Measurements from ENCODE around the gene SPC25. TPM values are rescaled to one million over a fixed set of nuclear protein-coding genes. Genes with fewer than 3 reads are reported as not detected.

SPC25 gene
- total and polyA plus RNA-seq, 9 of the 15 experiments (the other 6 are each of a cell fraction or from before 2014, with no cell fraction given): 44.8 to 100 (median 75.0) TPM

DNA sequence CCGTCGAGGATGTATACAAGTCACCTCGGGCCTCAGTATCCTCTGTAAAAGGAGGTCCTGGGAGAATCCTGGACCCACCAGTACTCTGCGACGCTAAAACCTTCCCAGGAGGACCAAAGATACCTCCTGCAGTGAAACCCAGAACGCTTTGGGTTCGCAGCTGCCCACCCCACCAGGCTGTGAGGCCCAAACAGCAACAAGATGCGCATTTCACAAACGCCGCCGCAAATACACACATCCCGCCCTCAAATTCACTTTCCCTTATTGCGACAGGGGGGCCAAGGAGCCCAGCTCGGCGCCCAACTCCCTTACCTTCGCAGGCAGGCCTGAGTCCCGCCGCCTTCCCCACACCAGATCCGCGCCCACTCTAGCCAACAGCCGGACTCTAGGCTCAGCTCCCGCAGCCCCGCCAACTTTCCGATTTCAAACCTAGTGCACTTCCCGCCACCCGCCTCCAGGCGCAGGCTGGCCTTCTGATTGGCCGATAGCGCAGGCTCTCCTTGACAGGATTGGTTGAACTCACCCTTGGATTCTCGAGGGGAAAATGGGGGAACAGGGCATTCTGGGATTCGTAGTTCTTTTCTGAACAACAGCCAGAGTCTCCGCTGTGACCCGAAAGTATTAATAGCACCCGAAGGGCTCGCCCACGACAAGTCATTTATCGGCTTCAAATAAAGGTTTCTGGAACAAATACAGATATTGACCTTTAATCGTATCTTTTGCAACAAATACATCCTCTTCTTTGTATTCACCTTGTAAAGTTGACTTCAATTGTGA lies at the start of gene SPC25 (continued):
- TF ChIP-seq, protein P1, sequence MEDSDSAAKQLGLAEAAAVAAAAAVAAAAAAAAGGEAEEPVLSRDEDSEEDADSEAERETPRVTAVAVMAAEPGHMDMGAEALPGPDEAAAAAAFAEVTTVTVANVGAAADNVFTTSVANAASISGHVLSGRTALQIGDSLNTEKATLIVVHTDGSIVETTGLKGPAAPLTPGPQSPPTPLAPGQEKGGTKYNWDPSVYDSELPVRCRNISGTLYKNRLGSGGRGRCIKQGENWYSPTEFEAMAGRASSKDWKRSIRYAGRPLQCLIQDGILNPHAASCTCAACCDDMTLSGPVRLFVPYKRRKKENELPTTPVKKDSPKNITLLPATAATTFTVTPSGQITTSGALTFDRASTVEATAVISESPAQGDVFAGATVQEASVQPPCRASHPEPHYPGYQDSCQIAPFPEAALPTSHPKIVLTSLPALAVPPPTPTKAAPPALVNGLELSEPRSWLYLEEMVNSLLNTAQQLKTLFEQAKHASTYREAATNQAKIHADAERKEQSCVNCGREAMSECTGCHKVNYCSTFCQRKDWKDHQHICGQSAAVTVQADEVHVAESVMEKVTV (CRISPR knock-in tag; IDR thresholded peaks at IDR 0.05): no peak
- TF ChIP-seq IFI16 (CRISPR knock-in tag; IDR thresholded peaks at IDR 0.05) (no peak), ZNF3 (CRISPR knock-in tag; IDR thresholded peaks at IDR 0.05) (no peak), MEIS2 (IDR thresholded peaks at IDR 0.05; ENCODE audit: partially characterized antibody) (no peak), BCL6 (CRISPR knock-in tag; IDR thresholded peaks at IDR 0.05) (no peak), SAFB (IDR thresholded peaks at IDR 0.05; ENCODE audit: borderline replicate concordance, low read depth, low read length) (no peak), ZNF274 (IDR thresholded peaks at IDR 0.05; ENCODE audit: borderline replicate concordance, low read depth, low read length) (no peak), NR1H2 (CRISPR knock-in tag; IDR thresholded peaks at IDR 0.05) (0 out of 2 replicates have a peak, but pooled peaks have one; percentile 21), NFYB (IDR thresholded peaks at IDR 0.05; ENCODE audit: extremely low read depth, insufficient read length) (peak; percentile 99), YY1 (IDR thresholded peaks at IDR 0.05; ENCODE audit: borderline replicate concordance in 1 of 3, control insufficient read depth in 1 of 3, extremely low read depth in 1 of 3, insufficient read depth in 3 of 3, insufficient read length in 1 of 3, insufficient replicate concordance in 2 of 3, low read depth in 1 of 3, low read length in 2 of 3) (peak; percentile 71 to 97 (median 95)), ELF2 (CRISPR knock-in tag; IDR thresholded peaks at IDR 0.05) (no peak), PHF21A (IDR thresholded peaks at IDR 0.05; ENCODE audit: borderline replicate concordance, low read depth) (no peak)
- TF ChIP-seq, protein P2, sequence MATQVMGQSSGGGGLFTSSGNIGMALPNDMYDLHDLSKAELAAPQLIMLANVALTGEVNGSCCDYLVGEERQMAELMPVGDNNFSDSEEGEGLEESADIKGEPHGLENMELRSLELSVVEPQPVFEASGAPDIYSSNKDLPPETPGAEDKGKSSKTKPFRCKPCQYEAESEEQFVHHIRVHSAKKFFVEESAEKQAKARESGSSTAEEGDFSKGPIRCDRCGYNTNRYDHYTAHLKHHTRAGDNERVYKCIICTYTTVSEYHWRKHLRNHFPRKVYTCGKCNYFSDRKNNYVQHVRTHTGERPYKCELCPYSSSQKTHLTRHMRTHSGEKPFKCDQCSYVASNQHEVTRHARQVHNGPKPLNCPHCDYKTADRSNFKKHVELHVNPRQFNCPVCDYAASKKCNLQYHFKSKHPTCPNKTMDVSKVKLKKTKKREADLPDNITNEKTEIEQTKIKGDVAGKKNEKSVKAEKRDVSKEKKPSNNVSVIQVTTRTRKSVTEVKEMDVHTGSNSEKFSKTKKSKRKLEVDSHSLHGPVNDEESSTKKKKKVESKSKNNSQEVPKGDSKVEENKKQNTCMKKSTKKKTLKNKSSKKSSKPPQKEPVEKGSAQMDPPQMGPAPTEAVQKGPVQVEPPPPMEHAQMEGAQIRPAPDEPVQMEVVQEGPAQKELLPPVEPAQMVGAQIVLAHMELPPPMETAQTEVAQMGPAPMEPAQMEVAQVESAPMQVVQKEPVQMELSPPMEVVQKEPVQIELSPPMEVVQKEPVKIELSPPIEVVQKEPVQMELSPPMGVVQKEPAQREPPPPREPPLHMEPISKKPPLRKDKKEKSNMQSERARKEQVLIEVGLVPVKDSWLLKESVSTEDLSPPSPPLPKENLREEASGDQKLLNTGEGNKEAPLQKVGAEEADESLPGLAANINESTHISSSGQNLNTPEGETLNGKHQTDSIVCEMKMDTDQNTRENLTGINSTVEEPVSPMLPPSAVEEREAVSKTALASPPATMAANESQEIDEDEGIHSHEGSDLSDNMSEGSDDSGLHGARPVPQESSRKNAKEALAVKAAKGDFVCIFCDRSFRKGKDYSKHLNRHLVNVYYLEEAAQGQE (IDR thresholded peaks at IDR 0.05; ENCODE audit: borderline replicate concordance): no peak
- TF ChIP-seq, protein P2 (CRISPR knock-in tag; IDR thresholded peaks at IDR 0.05; ENCODE audit: low read depth): no peak; the same call in 1 of the 2 replicates
- TF ChIP-seq, protein P3, sequence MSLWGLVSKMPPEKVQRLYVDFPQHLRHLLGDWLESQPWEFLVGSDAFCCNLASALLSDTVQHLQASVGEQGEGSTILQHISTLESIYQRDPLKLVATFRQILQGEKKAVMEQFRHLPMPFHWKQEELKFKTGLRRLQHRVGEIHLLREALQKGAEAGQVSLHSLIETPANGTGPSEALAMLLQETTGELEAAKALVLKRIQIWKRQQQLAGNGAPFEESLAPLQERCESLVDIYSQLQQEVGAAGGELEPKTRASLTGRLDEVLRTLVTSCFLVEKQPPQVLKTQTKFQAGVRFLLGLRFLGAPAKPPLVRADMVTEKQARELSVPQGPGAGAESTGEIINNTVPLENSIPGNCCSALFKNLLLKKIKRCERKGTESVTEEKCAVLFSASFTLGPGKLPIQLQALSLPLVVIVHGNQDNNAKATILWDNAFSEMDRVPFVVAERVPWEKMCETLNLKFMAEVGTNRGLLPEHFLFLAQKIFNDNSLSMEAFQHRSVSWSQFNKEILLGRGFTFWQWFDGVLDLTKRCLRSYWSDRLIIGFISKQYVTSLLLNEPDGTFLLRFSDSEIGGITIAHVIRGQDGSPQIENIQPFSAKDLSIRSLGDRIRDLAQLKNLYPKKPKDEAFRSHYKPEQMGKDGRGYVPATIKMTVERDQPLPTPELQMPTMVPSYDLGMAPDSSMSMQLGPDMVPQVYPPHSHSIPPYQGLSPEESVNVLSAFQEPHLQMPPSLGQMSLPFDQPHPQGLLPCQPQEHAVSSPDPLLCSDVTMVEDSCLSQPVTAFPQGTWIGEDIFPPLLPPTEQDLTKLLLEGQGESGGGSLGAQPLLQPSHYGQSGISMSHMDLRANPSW (CRISPR knock-in tag; IDR thresholded peaks at IDR 0.05): no peak; the same call in 1 of the 2 replicates

Data from K562 (cell line).